A549 (cell line): ENCODE measurements around the gene SLC31A2. TPM values are rescaled to one million over a fixed set of nuclear protein-coding genes. Genes with fewer than 3 reads are reported as not detected.

Source experiments
- ATAC-seq, 2 experiments: fragments of 200-7000 bp in 1 of 2; fragments of >200 bp in 1 of 2; cut with Nextera tagmentation in 1 of 2; cut with Tn5 transposase in 1 of 2; 3 replicates each; pipeline versions ENCODE4 v1.8.0 to v1.9.1; 2018 to 2020; ENCODE audit warnings: mild to moderate bottlenecking in 1 of 2, moderate library complexity in 1 of 2
- CTCF ChIA-PET: fragments of 300-600 bp; sonication (Branson Sonifier 250); formaldehyde crosslinking; extraction: SDS; loops from one replicate; lab custom pipeline; 2021; ENCODE audit warnings: antibody characterized with exemption, inconsistent platforms; lab: Yijun Ruan, JAX
- POLR2A ChIA-PET: fragments of 350-600 bp; formaldehyde crosslinking; extraction: SDS; loops from one replicate; lab custom pipeline; 2021; ENCODE audit warnings: antibody characterized with exemption, inconsistent platforms; lab: Yijun Ruan, JAX
- DNase-seq, 2 experiments: peaks; one replicate each; pipeline versions ENCODE4 v3.0.0 to v3.0.0-alpha.2; 2011 to 2016; ENCODE audit warnings: low read depth in 1 of 2, low spot score in 1 of 2
- FAIRE-seq: peaks from 2 replicates; lab custom pipeline; 2011; peaks lifted over from hg19 to GRCh38; lab: Jason Lieb, UNC
- H3K27ac ChIP-seq, 2 experiments: fragments of >200 bp; sonication (Bioruptor Twin); formaldehyde crosslinking; 3 replicates each; pipeline ENCODE4 v1.5.1; 2016 to 2017
- H3K4me1 ChIP-seq: fragments of >200 bp; sonication (Bioruptor Twin); formaldehyde crosslinking; 3 replicates; pipeline ENCODE4 v1.6.1; 2016
- H3K4me2 ChIP-seq: fragments of >200 bp; sonication (Bioruptor Twin); formaldehyde crosslinking; 3 replicates; pipeline ENCODE4 v1.6.1; 2016
- H3K4me3 ChIP-seq: fragments of >200 bp; sonication (Bioruptor Twin); formaldehyde crosslinking; 3 replicates; pipeline ENCODE4 v1.5.1; 2016
- H3K9me3 ChIP-seq: fragments of >200 bp; sonication (Bioruptor Twin); formaldehyde crosslinking; 3 replicates; pipeline ENCODE4 v1.6.1; 2016
- BHLHE40 ChIP-seq: IDR thresholded peaks from 2 replicates; pipeline ENCODE4 v1.6.1; 2012; ENCODE audit warnings: low read depth, low read length, inconsistent platforms
- EHMT2 ChIP-seq: fragments of 200-600 bp; sonication (generic); IDR thresholded peaks from 2 replicates; pipeline ENCODE4 v1.6.1; 2016; ENCODE audit warnings: antibody characterized with exemption, low read depth, mild to moderate bottlenecking, moderate library complexity
- ESRRA ChIP-seq: fragments of 150-350 bp; IDR thresholded peaks from 2 replicates; pipeline ENCODE4 v1.6.1; 2014; ENCODE audit warnings: mild to moderate bottlenecking, low read length, borderline replicate concordance
- FOSB ChIP-seq: fragments of 250-450 bp; sonication (Bioruptor Pico); IDR thresholded peaks from 2 replicates; pipeline ENCODE4 v1.5.0; 2020; ENCODE audit warnings: mild to moderate bottlenecking, moderate library complexity
- FOSL2 ChIP-seq, 2 experiments: fragments of 450-650 bp in 1 of 2; fragments of >200 bp in 1 of 2; sonication (Bioruptor Twin) in 1 of 2; formaldehyde crosslinking; IDR thresholded peaks; 2 replicates each; pipeline versions ENCODE4 v1.5.0 to v1.6.1; 2016 to 2020; ENCODE audit warnings: mild to moderate bottlenecking in 1 of 2, moderate library complexity in 1 of 2
- FOXS1 ChIP-seq: fragments of 250-450 bp; sonication (Bioruptor Pico); IDR thresholded peaks from 2 replicates; pipeline ENCODE4 v1.5.0; 2020; ENCODE audit warnings: mild to moderate bottlenecking, moderate library complexity
- HEYL ChIP-seq: fragments of 250-450 bp; sonication (Bioruptor Pico); IDR thresholded peaks from 2 replicates; pipeline ENCODE4 v1.8.0; 2021; ENCODE audit warnings: mild to moderate bottlenecking, moderate library complexity
- HMGXB4 ChIP-seq: fragments of 250-450 bp; sonication (Bioruptor Pico); IDR thresholded peaks from 2 replicates; pipeline ENCODE4 v1.5.0; 2021; ENCODE audit warnings: mild to moderate bottlenecking, moderate library complexity, borderline replicate concordance
- HOXB13 ChIP-seq: fragments of 250-450 bp; sonication (Bioruptor Pico); IDR thresholded peaks from 2 replicates; pipeline ENCODE4 v1.5.0; 2020; ENCODE audit warnings: low read depth, mild to moderate bottlenecking, moderate library complexity
- HOXB5 ChIP-seq: fragments of 250-450 bp; sonication (Bioruptor Pico); IDR thresholded peaks from 2 replicates; pipeline ENCODE4 v1.5.0; 2020; ENCODE audit warnings: mild to moderate bottlenecking, moderate library complexity
- JUNB ChIP-seq: fragments of >200 bp; sonication (Bioruptor Twin); formaldehyde crosslinking; IDR thresholded peaks from 2 replicates; pipeline ENCODE4 v1.6.1; 2016
- PBX3 ChIP-seq: IDR thresholded peaks from 2 replicates; pipeline ENCODE4 v1.6.1; 2012
- POLR2A ChIP-seq: IDR thresholded peaks from 2 replicates; pipeline ENCODE4 v1.6.1; 2012; ENCODE audit warnings: mild to moderate bottlenecking, low read length
- RAD21 ChIP-seq, 2 experiments: fragments of >200 bp in 1 of 2; sonication (Bioruptor Twin) in 1 of 2; formaldehyde crosslinking in 1 of 2; IDR thresholded peaks in 1 of 2; conservative IDR thresholded peaks in 1 of 2; 2 replicates in 1 of 2; 3 replicates in 1 of 2; pipeline ENCODE4 v1.6.1; 2012 to 2018; ENCODE audit warnings: inconsistent platforms in 1 of 2
- RARB ChIP-seq: fragments of 250-450 bp; sonication (Bioruptor Pico); IDR thresholded peaks from 2 replicates; pipeline ENCODE4 v1.8.0; 2021; ENCODE audit warnings: mild to moderate bottlenecking, moderate library complexity
- RCOR1 ChIP-seq: fragments of 150-350 bp; IDR thresholded peaks from 2 replicates; pipeline ENCODE4 v1.6.1; 2014; ENCODE audit warnings: antibody characterized with exemption, low read length, low read depth
- REST ChIP-seq: fragments of 200-600 bp; sonication (generic); IDR thresholded peaks from 2 replicates; pipeline ENCODE4 v1.6.1; 2016; ENCODE audit warnings: antibody characterized with exemption, mild to moderate bottlenecking, moderate library complexity
- TP53 ChIP-seq: fragments of 250-450 bp; sonication (Bioruptor Pico); IDR thresholded peaks from 2 replicates; pipeline ENCODE4 v1.5.0; 2021; ENCODE audit warnings: mild to moderate bottlenecking, moderate library complexity
- USF2 ChIP-seq: fragments of 450-650 bp; IDR thresholded peaks from 2 replicates; pipeline ENCODE4 v1.6.1; 2014; ENCODE audit warnings: antibody characterized with exemption
- ZC3H11A ChIP-seq: fragments of 450-650 bp; IDR thresholded peaks from 2 replicates; pipeline ENCODE4 v1.6.1; 2014; ENCODE audit warnings: antibody characterized with exemption, mild to moderate bottlenecking
- ZNF302 ChIP-seq: fragments of 250-450 bp; sonication (Bioruptor Pico); IDR thresholded peaks from 2 replicates; pipeline ENCODE4 v1.9.0; 2021; ENCODE audit warnings: inconsistent platforms, mild to moderate bottlenecking, moderate library complexity
- WGBS: methylation state at CpG from one replicate; pipeline ENCODE4 v1.1.6; 2017; ENCODE audit errors: missing lambda C conversion rate; 5-methylcytosine and 5-hydroxymethylcytosine counted together
- polyA plus RNA-seq, 4 experiments: library from polyadenylated mRNA; depleted of rRNA in 3 of 4; stranded (reverse); fragments of >200 nt; fragmentation: RNase III in 1 of 4; extraction: RNeasy Plus Mini Kit Qiagen cat#74134 plus additional on column Dnase treatment in 1 of 4; gene quantifications; 2 replicates in 3 of 4; 3 replicates in 1 of 4; pipeline ENCODE4 v1.2.3, GENCODE V29; 2011 to 2017

SLC31A2 gene
- polyA plus RNA-seq, 2 of the 4 experiments (the other 2 are of a cell fraction), result 5.8 to 5.9 TPM

GRCh38 chr9:113187929-113188595 is 37.3 kb downstream of the SLC31A2 start:
- H3K4me2 ChIP-seq, result peak overlapping the region; percentile 0; the same call in 1 of the 3 replicates
- 81% methylated on average over 9 of the region's 9 CpGs for whole genome bisulfite sequencing
- TF ChIP-seq FOSL2 (IDR thresholded peaks at IDR 0.05), result no peak
- TF ChIP-seq FOSL2 (CRISPR knock-in tag; IDR thresholded peaks at IDR 0.05), result peak; percentile 15; the same call in 1 of the 2 replicates
- no peak for TF ChIP-seq ZNF302 (CRISPR knock-in tag)
- no peaks in the 10 kb centered on the region for H3K9me3 ChIP-seq
- FAIRE-seq, result no peak
- H3K4me3 ChIP-seq, result no peak overlapping the region
- peaks cover 7% of the 10 kb centered on the region; the same call in 1 of the 3 replicates for H3K4me1 ChIP-seq
- peak; percentile 22 to 26 for DNase-seq
- H3K27ac ChIP-seq, result peak overlapping the region; percentile 23 to 29; a peak in 2 of 6 replicates
- CTCF ChIA-PET, result interaction anchor here (1.0 kb wide), 1 partner anchor 37 kb away, joined by 3 read pairs; the partner anchor contains the start of gene SLC31A2
- POLR2A ChIA-PET, result interaction anchor here (0.5 kb wide), 1 partner anchor 276 kb away, joined by 4 read pairs; the partner anchor contains the start of gene RGS3
- ATAC-seq, result peak; percentile 75 to 84

- no peak for FAIRE-seq
- no peak for DNase-seq
- 85% methylated on average over 2 of the region's 2 CpGs for WGBS
- ATAC-seq, result no peak
- POLR2A ChIA-PET, result no interaction called here
- Histone ChIP-seq H3K4me3 (no peak overlapping the region), H3K9me3 (no peaks in the 10 kb centered on the region), H3K27ac (no peak overlapping the region), H3K4me1 (peaks cover 7% of the 10 kb centered on the region; the same call in 1 of the 3 replicates), H3K4me2 (no peak overlapping the region)
- TF ChIP-seq POLR2A, result no peak
- TF ChIP-seq EHMT2, result no peak
- TF ChIP-seq HOXB5 (CRISPR knock-in tag), result no peak
- TF ChIP-seq JUNB, result no peak
- TF ChIP-seq TP53 (CRISPR knock-in tag), result no peak
- TF ChIP-seq ZC3H11A, result no peak
- TF ChIP-seq HMGXB4 (CRISPR knock-in tag), result no peak
- no peak for TF ChIP-seq RCOR1
- TF ChIP-seq HEYL (CRISPR knock-in tag), result no peak
- TF ChIP-seq RARB (CRISPR knock-in tag), result no peak
- TF ChIP-seq USF2, result no peak
- no peak for TF ChIP-seq FOSB (CRISPR knock-in tag)
- TF ChIP-seq FOXS1 (CRISPR knock-in tag), result no peak
- no peak for TF ChIP-seq HOXB13
- TF ChIP-seq FOSL2 (IDR thresholded peaks at IDR 0.05), result no peak
- TF ChIP-seq FOSL2 (CRISPR knock-in tag; IDR thresholded peaks at IDR 0.05), result no peak
- CTCF ChIA-PET, result no interaction called here
Measured at GRCh38 chr9:113192455-113192854, 41.6 kb downstream of the SLC31A2 start.

GRCh38 chr9:113199683-113200329 is 49.0 kb downstream of the SLC31A2 start:
- WGBS, result 95% methylated on average over 4 of the region's 4 CpGs
- no peaks in the 10 kb centered on the region for H3K4me1 ChIP-seq
- CTCF ChIA-PET, result interaction anchor here (0.6 to 1.2 kb wide), 3 partner anchors 21 to 90 kb away, joined by 3 to 5 read pairs (median 3); no protein-coding TSS in a partner anchor
- DNase-seq, result no peak
- no peak overlapping the region for H3K27ac ChIP-seq
- FAIRE-seq, result no peak
- ATAC-seq, result no peak
- no peaks in the 10 kb centered on the region for H3K9me3 ChIP-seq
- H3K4me3 ChIP-seq, result no peak overlapping the region
- H3K4me2 ChIP-seq, result no peak overlapping the region
- POLR2A ChIA-PET, result no interaction called here
- TF ChIP-seq BHLHE40 (no peak), RAD21 (conservative IDR thresholded peaks at IDR 0.05 in 1 of 2, IDR thresholded peaks at IDR 0.05 in 1 of 2) (no peak), ESRRA (no peak), HEYL (CRISPR knock-in tag) (no peak), REST (no peak), JUNB (no peak), HMGXB4 (CRISPR knock-in tag) (no peak), PBX3 (no peak), FOSL2 (IDR thresholded peaks at IDR 0.05) (no peak), FOSL2 (CRISPR knock-in tag; IDR thresholded peaks at IDR 0.05) (no peak), FOXS1 (CRISPR knock-in tag) (no peak)
